Measurements from ENCODE around the gene DAAM2. TPM values are rescaled to one million over a fixed set of nuclear protein-coding genes. Genes with fewer than 3 reads are reported as not detected.

DAAM2 gene
- polyA plus RNA-seq (2011; rRNA removed) (not detected in 2 replicates), polyA plus RNA-seq (2017; fragmentation: RNase III; extraction: RNeasy Plus Mini Kit Qiagen cat#74134 plus additional on column Dnase treatment) (not detected in 3 replicates), polyA minus RNA-seq (2011; rRNA and poly(A)+ RNA removed) (not detected in 2 replicates)
- not detected in 2 replicates for polyA plus RNA-seq (2012; cell fraction: cytosol; rRNA removed)
- 0.01 TPM in 1 of 2 replicates, not detected in the other for polyA plus RNA-seq (2012; cell fraction: nucleus; rRNA removed)

- Histone ChIP-seq H3K4me1 (no peaks in the 10 kb centered on the region), H3K4me2 (peak within 1 kb of the TSS; percentile 85), H3K9me3 (no peaks in the 10 kb centered on the region), H3K27ac (peak within 1 kb of the TSS in 1 of 2 experiments; percentile 66; a peak in 2 of 6 replicates), H3K4me3 (peak within 1 kb of the TSS; percentile 41)
- ATAC-seq (peak; percentile 62 to 74; a peak in 4 of 6 replicates), FAIRE-seq (no peak), DNase-seq (ENCODE audit: low read depth in 1 of 2, low spot score in 1 of 2) (no peak)
- ChIA-PET CTCF (interaction anchor here (0.6 to 1.2 kb wide), 4 partner anchors 12 to 916 kb away, joined by 3 read pairs; no protein-coding TSS in a partner anchor), POLR2A (no interaction called here)
- 10% methylated on average over 12 of the region's 55 CpGs for WGBS (ENCODE audit: missing lambda C conversion rate)
- no peak for TF ChIP-seq FOSL2 (IDR thresholded peaks at IDR 0.05)
- no peak for TF ChIP-seq FOSL2 (CRISPR knock-in tag; IDR thresholded peaks at IDR 0.05)
- TF ChIP-seq HOXB5 (CRISPR knock-in tag; IDR thresholded peaks at IDR 0.05): no peak
- TF ChIP-seq CTCF (IDR thresholded peaks at IDR 0.05): 0 out of 3 replicates have a peak, but pooled peaks have one; percentile 6
- no peak for TF ChIP-seq JUNB (IDR thresholded peaks at IDR 0.05)
- no peak for TF ChIP-seq GATA3 (IDR thresholded peaks at IDR 0.05; ENCODE audit: borderline replicate concordance)
These were observed at the start of gene DAAM2 for GRCh38 chr6:39791850-39792539. Gene DAAM2 (plus strand): TSS chr6:39792376. CDS start chr6:39856303, 63,927 bp downstream.

- no peak overlapping the region for H3K4me2 ChIP-seq
- ATAC-seq (no peak), FAIRE-seq (no peak), DNase-seq (ENCODE audit: low read depth in 1 of 2, low spot score in 1 of 2) (no peak)
- no peaks in the 10 kb centered on the region for H3K9me3 ChIP-seq
- 33% methylated on average over 3 of the region's 3 CpGs for WGBS (ENCODE audit: missing lambda C conversion rate)
- H3K27ac ChIP-seq: no peak overlapping the region
- ChIA-PET CTCF (no interaction called here), POLR2A (no interaction called here)
- no peak overlapping the region for H3K4me3 ChIP-seq
- TF ChIP-seq RFX5 (IDR thresholded peaks at IDR 0.05) (no peak), CHD2 (IDR thresholded peaks at IDR 0.05; ENCODE audit: low read length, partially characterized antibody) (no peak), HEYL (CRISPR knock-in tag; IDR thresholded peaks at IDR 0.05) (no peak), HOXB13 (CRISPR knock-in tag; IDR thresholded peaks at IDR 0.05; ENCODE audit: low read depth) (no peak), EHF (CRISPR knock-in tag; IDR thresholded peaks at IDR 0.05) (no peak), MAZ (IDR thresholded peaks at IDR 0.05; ENCODE audit: borderline replicate concordance, low read depth, low read length) (no peak), RNF2 (IDR thresholded peaks at IDR 0.05; ENCODE audit: borderline replicate concordance, low read depth) (no peak), ATOH8 (CRISPR knock-in tag; IDR thresholded peaks at IDR 0.05; ENCODE audit: low read depth) (no peak), POLR2A (IDR thresholded peaks at IDR 0.05; ENCODE audit: low read length) (no peak), FOXS1 (CRISPR knock-in tag; IDR thresholded peaks at IDR 0.05) (no peak), CEBPB (IDR thresholded peaks at IDR 0.05) (no peak), RAD21 (conservative IDR thresholded peaks at IDR 0.05 in 1 of 2, IDR thresholded peaks at IDR 0.05 in 1 of 2) (no peak), HOXB5 (CRISPR knock-in tag; IDR thresholded peaks at IDR 0.05) (no peak), CBX8 (IDR thresholded peaks at IDR 0.05) (no peak), CBX2 (IDR thresholded peaks at IDR 0.05; ENCODE audit: borderline replicate concordance, low read depth) (no peak), RARB (CRISPR knock-in tag; IDR thresholded peaks at IDR 0.05) (no peak)
- TF ChIP-seq, protein P1, sequence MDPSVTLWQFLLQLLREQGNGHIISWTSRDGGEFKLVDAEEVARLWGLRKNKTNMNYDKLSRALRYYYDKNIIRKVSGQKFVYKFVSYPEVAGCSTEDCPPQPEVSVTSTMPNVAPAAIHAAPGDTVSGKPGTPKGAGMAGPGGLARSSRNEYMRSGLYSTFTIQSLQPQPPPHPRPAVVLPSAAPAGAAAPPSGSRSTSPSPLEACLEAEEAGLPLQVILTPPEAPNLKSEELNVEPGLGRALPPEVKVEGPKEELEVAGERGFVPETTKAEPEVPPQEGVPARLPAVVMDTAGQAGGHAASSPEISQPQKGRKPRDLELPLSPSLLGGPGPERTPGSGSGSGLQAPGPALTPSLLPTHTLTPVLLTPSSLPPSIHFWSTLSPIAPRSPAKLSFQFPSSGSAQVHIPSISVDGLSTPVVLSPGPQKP (IDR thresholded peaks at IDR 0.05; ENCODE audit: low read depth, low read length): no peak
- H3K4me1 ChIP-seq: no peaks in the 10 kb centered on the region
These were observed 45.4 kb upstream of the DAAM2 start for GRCh38 chr6:39746795-39747194.
